ENCODE results near the gene TMEM54.

GRCh38 chr1:32867151-32867550, 34.0 kb downstream of the TMEM54 start:
- no peak for TF ChIP-seq CTCF (IDR thresholded peaks at IDR 0.05; ENCODE audit: low read length)
- TF ChIP-seq EZH2phosphoT487 (IDR thresholded peaks at IDR 0.05; ENCODE audit: low read length) = no peak

All from MM.1S (cell line).